Measurements from ENCODE around the gene NOL4L. TPM values are rescaled to one million over a fixed set of nuclear protein-coding genes. Genes with fewer than 3 reads are reported as not detected.

NOL4L gene
- total RNA-seq, 1 donor from 2014 or later: 15.4 TPM

- no peak for DNase-seq (ENCODE audit: low read depth)
Observed at GRCh38 chr20:32447136-32448027, 137.8 kb downstream of the NOL4L start.

DNA sequence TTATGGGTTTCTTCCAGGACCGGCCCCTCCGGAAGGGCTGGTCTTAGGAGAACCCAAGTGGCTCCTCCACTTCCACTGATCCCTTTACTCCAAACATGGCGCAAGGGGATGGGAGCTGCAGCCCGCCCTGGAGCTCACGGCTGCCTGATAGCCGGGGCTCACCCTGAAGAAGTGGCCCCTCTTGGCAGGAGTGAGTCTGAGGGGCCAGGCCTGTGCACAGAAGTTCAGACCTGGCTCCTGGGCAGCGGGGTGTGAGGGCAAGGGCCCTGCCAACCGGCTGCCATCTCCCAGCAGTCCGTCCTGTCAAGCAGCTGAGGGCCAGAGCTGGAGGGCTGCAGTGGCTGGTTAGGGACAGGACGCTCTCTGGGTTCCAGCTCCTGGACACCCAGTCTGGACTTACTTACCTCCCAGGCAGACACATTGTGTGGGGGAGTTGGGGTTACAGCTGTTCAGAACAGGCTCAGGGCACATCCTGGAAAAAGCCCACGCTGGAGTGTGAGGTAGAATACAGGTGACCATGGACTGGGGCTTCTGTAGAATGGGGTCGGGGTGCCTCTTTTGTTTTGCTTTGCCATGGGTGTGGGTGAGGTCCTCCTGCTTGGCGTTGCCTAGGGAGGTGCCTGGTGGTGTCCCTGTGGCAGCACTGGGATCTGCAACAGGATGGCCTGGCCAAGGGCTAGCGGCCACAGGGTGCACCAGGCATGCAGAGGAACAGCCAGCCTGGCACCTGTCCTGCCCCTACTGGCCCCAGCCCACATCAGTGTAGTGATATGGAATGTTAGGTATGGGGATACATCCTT lies 138.6 kb downstream of the NOL4L start:
- DNase-seq (ENCODE audit: low read depth): no peak

GRCh38 chr20:32445539-32446273 lies 139.4 kb downstream of the NOL4L start:
- peak; percentile 51 for DNase-seq (ENCODE audit: low read depth)

DNA sequence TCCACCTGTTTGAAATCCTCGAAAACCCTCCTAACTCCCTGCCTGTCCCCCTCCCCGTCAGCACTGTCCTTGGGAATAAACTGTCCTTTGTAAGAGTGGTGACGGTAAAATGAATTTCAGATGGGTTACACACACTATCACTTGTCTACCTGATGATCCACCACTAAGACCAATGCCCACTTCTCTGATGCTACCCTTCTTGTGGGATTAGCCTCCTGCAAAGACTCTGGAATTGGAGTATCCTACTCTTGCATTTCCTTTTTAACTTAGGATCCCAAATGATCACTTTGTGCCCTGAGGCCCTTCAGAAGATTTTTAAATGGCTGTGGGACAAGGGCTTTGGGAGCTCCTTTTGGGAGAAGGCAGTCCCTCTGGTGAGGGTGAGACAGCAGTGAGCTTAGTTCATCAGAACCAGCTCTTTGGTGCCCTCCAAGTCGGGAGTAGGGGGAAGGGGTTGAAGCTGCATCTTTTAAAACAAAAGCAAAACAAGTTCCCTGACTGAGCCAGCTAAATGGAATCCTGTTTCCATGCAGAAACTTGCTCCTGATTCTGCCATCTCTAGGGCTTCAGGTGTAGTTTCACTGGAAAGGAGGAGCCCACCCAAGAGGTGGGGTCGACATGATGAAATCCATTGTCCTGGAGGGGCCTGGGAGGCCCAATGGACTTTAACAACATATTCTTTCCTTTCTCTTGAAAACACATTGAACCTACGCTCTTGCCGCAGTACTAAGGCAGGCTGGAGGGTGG lies 140.5 kb downstream of the NOL4L start:
- DNase-seq (ENCODE audit: low read depth): no peak

GRCh38 chr20:32443386-32443974 lies 141.7 kb downstream of the NOL4L start:
- DNase-seq (ENCODE audit: low read depth): peak; percentile 23

- no peak for DNase-seq (ENCODE audit: low read depth)
Observed at GRCh38 chr20:32442630-32443373, 142.3 kb downstream of the NOL4L start.

- DNase-seq (ENCODE audit: low read depth): no peak
Observed at GRCh38 chr20:32441638-32442037, 143.5 kb downstream of the NOL4L start.

GRCh38 chr20:32440758-32441078 lies 144.4 kb downstream of the NOL4L start:
- DNase-seq (ENCODE audit: low read depth): no peak

GRCh38 chr20:32440069-32440757 lies 144.9 kb downstream of the NOL4L start:
- DNase-seq (ENCODE audit: low read depth): no peak

GRCh38 chr20:32439132-32439829 lies 145.9 kb downstream of the NOL4L start:
- DNase-seq (ENCODE audit: low read depth): peak; percentile 18

- DNase-seq (ENCODE audit: low read depth): no peak
Observed at GRCh38 chr20:32438331-32438858, 146.7 kb downstream of the NOL4L start.

DNA sequence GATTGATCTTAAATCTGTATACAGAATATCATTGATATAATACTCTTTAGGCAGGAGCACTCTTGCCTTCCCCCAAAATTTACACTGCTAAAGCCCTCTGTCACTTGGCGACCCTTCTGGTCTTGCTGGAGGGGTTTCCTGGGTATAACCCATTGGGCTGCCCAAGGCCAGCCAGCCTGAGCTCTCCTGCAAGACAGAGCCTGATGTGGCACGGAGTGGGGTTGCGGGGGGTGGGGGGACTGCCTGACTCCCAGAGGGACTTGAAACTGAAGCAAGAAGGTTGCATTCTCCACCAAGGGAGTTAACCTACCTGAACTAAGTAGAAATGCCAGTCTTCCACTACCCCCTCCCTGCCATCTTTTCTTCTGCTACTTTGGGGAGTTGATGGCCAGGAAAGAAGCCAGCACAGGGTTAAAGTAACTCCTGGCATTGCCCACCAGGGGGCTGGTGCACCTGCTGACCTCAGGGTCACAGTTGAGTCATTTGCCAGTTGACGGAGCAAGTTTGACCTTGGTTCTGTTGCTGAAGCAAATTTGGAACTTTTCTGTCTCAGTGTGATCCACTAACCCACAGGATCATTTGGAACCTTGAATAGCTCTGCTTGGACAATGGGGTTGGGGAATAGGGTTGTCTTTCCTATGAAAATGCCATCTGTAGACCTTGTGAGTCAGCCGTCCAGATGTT lies 147.6 kb downstream of the NOL4L start:
- no peak for DNase-seq (ENCODE audit: low read depth)

- no peak for DNase-seq (ENCODE audit: low read depth)
Observed at GRCh38 chr20:32436968-32437367, 148.2 kb downstream of the NOL4L start.

GRCh38 chr20:32436142-32436861 lies 148.8 kb downstream of the NOL4L start:
- DNase-seq (ENCODE audit: low read depth): no peak

GRCh38 chr20:32435449-32436107 lies 149.6 kb downstream of the NOL4L start:
- no peak for DNase-seq (ENCODE audit: low read depth)

- no peak for DNase-seq (ENCODE audit: low read depth)
Observed at GRCh38 chr20:32434434-32434833, 150.7 kb downstream of the NOL4L start.

All from renal cortical epithelial cell (primary cell).